H1 (cell line): ENCODE measurements around the gene RBMS1. TPM values are rescaled to one million over a fixed set of nuclear protein-coding genes. Genes with fewer than 3 reads are reported as not detected.

Experiments used
- FOSL1 ChIP-seq: IDR thresholded peaks from 2 replicates; pipeline ENCODE4 v1.6.1; 2011; ENCODE audit warnings: mild to moderate bottlenecking, low read depth, low read length, moderate library complexity; ENCODE audit not compliant: insufficient read depth
- SRF ChIP-seq: IDR thresholded peaks from 2 replicates; pipeline ENCODE4 v1.6.1; 2011; ENCODE audit warnings: mild to moderate bottlenecking, low read depth, low read length, moderate library complexity
- USF2 ChIP-seq: IDR thresholded peaks from 2 replicates; pipeline ENCODE4 v1.6.1; 2011; ENCODE audit warnings: low read length, improper control_type of control experiment
- polyA plus RNA-seq, 7 experiments: library from polyadenylated mRNA; depleted of rRNA in 3 of 7; stranded (reverse) in 5 of 7; unstranded in 2 of 7; fragments of >200 nt in 5 of 7; fragments of 200-250 nt in 2 of 7; gene quantifications; 1 replicate in 5 of 7; 2 replicates in 1 of 7; 4 replicates in 1 of 7; pipeline versions ENCODE4 v1.2.1 to v1.2.3, GENCODE V29; 2011 to 2013; ENCODE audit warnings: missing spikeins in 2 of 7, mixed read lengths in 2 of 7
- total RNA-seq: library from RNA; stranded (reverse); fragmentation: NEBNext Ultra II Directional; extraction: Animal tissue kit (Norgen Biotek cat#: 25700); gene quantifications from 2 replicates; pipeline ENCODE4 v1.2.1, GENCODE V29; 2021

The RBMS1 gene
- total and polyA plus RNA-seq, 2 of the 8 experiments (the other 6 are each of a cell fraction or from before 2014, with no cell fraction given): 53.7 to 60.0 TPM

- no peak for TF ChIP-seq USF2
- no peak for TF ChIP-seq FOSL1
- no peak for TF ChIP-seq SRF
Observed at GRCh38 chr2:160516547-160517365, 23.1 kb upstream of the RBMS1 start (continued).
